DOHH2 (cell line): ENCODE data around the gene C3orf70.

Experiments used
- H3F3A ChIP-seq: fragments of 200-600 bp; sonication (generic), shearing (Covaris generic); 2 replicates; pipeline ENCODE4 v1.6.0; 2016; ENCODE audit warnings: antibody characterized with exemption, mild to moderate bottlenecking; ENCODE audit not compliant: control insufficient read depth, insufficient read depth
- H3K27ac ChIP-seq: fragments of 200-600 bp; sonication (generic); 2 replicates; pipeline ENCODE4 v1.5.1; 2014; ENCODE audit warnings: low read depth, mild to moderate bottlenecking, low read length, moderate library complexity
- H3K27me3 ChIP-seq: fragments of 200-600 bp; sonication (generic); 2 replicates; pipeline ENCODE4 v1.6.1; 2014; ENCODE audit warnings: mild to moderate bottlenecking, low read length, mixed read lengths; ENCODE audit not compliant: control insufficient read depth
- H3K36me3 ChIP-seq: fragments of 200-600 bp; sonication (generic); 2 replicates; pipeline ENCODE4 v1.6.1; 2014; ENCODE audit warnings: mild to moderate bottlenecking, low read length, moderate library complexity, mixed read lengths; ENCODE audit not compliant: control insufficient read depth
- H3K4me1 ChIP-seq: fragments of 200-600 bp; sonication (generic); 2 replicates; pipeline ENCODE4 v1.6.1; 2014; ENCODE audit warnings: mild to moderate bottlenecking, low read length, mixed read lengths; ENCODE audit not compliant: control insufficient read depth
- H3K4me2 ChIP-seq: fragments of 200-600 bp; sonication (generic); 2 replicates; pipeline ENCODE4 v1.6.0; 2014; ENCODE audit warnings: mild to moderate bottlenecking, low read length, moderate library complexity
- H3K4me3 ChIP-seq: fragments of 200-600 bp; sonication (generic); 2 replicates; pipeline ENCODE4 v1.5.1; 2014; ENCODE audit warnings: mild to moderate bottlenecking, low read length, mixed read lengths
- H3K79me2 ChIP-seq: fragments of 200-600 bp; sonication (generic); 2 replicates; pipeline ENCODE4 v1.6.1; 2014; ENCODE audit warnings: mild to moderate bottlenecking, low read length, mixed read lengths; ENCODE audit not compliant: control insufficient read depth
- H3K9me2 ChIP-seq: fragments of 200-600 bp; sonication (generic); replicated peaks from 2 replicates; pipeline ENCODE4 v1.6.1; 2014; ENCODE audit warnings: mild to moderate bottlenecking, low read length, mixed read lengths; ENCODE audit not compliant: control insufficient read depth
- H3K9me3 ChIP-seq: fragments of 200-600 bp; sonication (generic); 2 replicates; pipeline ENCODE4 v1.6.1; 2014; ENCODE audit warnings: antibody characterized with exemption, low read length, mixed read lengths; ENCODE audit not compliant: control insufficient read depth, insufficient read depth
- H4K20me1 ChIP-seq: fragments of 200-600 bp; sonication (generic); 2 replicates; pipeline ENCODE4 v1.6.0; 2014; ENCODE audit warnings: low read depth, mild to moderate bottlenecking, antibody characterized with exemption, low read length, moderate library complexity; ENCODE audit not compliant: control insufficient read depth, insufficient read depth
- EZH2phosphoT487 ChIP-seq: fragments of 200-600 bp; sonication (generic); IDR thresholded peaks from 2 replicates; pipeline ENCODE4 v1.6.1; 2017; ENCODE audit warnings: borderline replicate concordance, mild to moderate bottlenecking, antibody characterized with exemption, low read length, moderate library complexity, mixed read lengths
- TF ChIP-seq, protein P1 (sequence below): fragments of 200-600 bp; sonication (generic); IDR thresholded peaks from one replicate; pipeline ENCODE4 v1.5.1; 2014; ENCODE audit warnings: antibody characterized with exemption, mild to moderate bottlenecking, low read depth, low read length; ENCODE audit not compliant: poor library complexity, severe bottlenecking

Gene C3orf70

GRCh38 chr3:185151101-185151963 is 1.5 kb downstream of the C3orf70 start:
- Histone ChIP-seq H3K4me3 (no peak overlapping the region), H3K27ac (no peak overlapping the region), H3K27me3 (peaks cover 29% of the 10 kb centered on the region), H3K4me2 (no peak overlapping the region), H3K4me1 (no peaks in the 10 kb centered on the region), H3K9me2 (no peaks in the 10 kb centered on the region), H3F3A (no peaks in the 10 kb centered on the region), H3K36me3 (no peaks in the 10 kb centered on the region), H4K20me1 (no peaks in the 10 kb centered on the region), H3K9me3 (no peaks in the 10 kb centered on the region; the same call in 1 of the 2 replicates), H3K79me2 (no peaks in the 10 kb centered on the region)
- TF ChIP-seq, protein P1, sequence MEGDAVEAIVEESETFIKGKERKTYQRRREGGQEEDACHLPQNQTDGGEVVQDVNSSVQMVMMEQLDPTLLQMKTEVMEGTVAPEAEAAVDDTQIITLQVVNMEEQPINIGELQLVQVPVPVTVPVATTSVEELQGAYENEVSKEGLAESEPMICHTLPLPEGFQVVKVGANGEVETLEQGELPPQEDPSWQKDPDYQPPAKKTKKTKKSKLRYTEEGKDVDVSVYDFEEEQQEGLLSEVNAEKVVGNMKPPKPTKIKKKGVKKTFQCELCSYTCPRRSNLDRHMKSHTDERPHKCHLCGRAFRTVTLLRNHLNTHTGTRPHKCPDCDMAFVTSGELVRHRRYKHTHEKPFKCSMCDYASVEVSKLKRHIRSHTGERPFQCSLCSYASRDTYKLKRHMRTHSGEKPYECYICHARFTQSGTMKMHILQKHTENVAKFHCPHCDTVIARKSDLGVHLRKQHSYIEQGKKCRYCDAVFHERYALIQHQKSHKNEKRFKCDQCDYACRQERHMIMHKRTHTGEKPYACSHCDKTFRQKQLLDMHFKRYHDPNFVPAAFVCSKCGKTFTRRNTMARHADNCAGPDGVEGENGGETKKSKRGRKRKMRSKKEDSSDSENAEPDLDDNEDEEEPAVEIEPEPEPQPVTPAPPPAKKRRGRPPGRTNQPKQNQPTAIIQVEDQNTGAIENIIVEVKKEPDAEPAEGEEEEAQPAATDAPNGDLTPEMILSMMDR, result no peak
- no peak for TF ChIP-seq EZH2phosphoT487

DNA sequence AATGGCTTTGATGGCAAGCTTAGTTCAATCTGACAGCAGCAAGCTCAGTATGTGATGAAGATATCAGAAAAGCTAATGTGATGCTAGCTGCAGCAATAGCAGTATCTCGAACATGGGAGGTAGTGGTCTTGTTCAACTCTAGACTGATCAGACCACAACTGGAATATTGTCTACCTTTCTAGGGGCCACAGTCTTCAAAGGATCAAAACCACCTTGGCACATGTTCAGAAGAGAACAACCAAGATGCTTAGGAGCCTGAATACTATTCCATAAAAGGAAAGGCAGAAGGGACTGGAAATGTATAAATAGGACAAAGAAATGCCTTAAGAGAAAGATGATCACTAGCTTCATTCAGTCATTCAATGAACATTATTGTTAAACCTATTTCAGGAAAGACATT is 2.3 kb downstream of the C3orf70 start:
- Histone ChIP-seq H3K9me3 (no peaks in the 10 kb centered on the region; the same call in 1 of the 2 replicates), H3K27me3 (peaks cover 29% of the 10 kb centered on the region), H4K20me1 (no peaks in the 10 kb centered on the region), H3K4me3 (no peak overlapping the region), H3K4me1 (no peaks in the 10 kb centered on the region), H3K27ac (no peak overlapping the region), H3F3A (no peaks in the 10 kb centered on the region), H3K9me2 (no peaks in the 10 kb centered on the region), H3K79me2 (no peaks in the 10 kb centered on the region), H3K36me3 (no peaks in the 10 kb centered on the region), H3K4me2 (no peak overlapping the region)
- TF ChIP-seq, protein P1, result no peak
- no peak for TF ChIP-seq EZH2phosphoT487

- Histone ChIP-seq H3K27me3 (peaks cover 29% of the 10 kb centered on the region), H3K4me3 (no peak overlapping the region)
- TF ChIP-seq, protein P1, result no peak
- TF ChIP-seq EZH2phosphoT487, result no peak
Observed at GRCh38 chr3:185149591-185149990, 3.3 kb downstream of the C3orf70 start.

More at GRCh38 chr3:185149591-185149990, 3.3 kb downstream of the C3orf70 start:
- Histone ChIP-seq H3K4me2 (no peak overlapping the region), H3K79me2 (no peaks in the 10 kb centered on the region), H3K4me1 (no peaks in the 10 kb centered on the region), H3K9me3 (no peaks in the 10 kb centered on the region; the same call in 1 of the 2 replicates), H4K20me1 (no peaks in the 10 kb centered on the region), H3K36me3 (no peaks in the 10 kb centered on the region), H3K27ac (no peak overlapping the region), H3K9me2 (no peaks in the 10 kb centered on the region), H3F3A (no peaks in the 10 kb centered on the region)
